Glutamatergic neuron (in vitro differentiated cells): Measurements from ENCODE around the gene ZC2HC1B. TPM values are rescaled to one million over a fixed set of nuclear protein-coding genes. Genes with fewer than 3 reads are reported as not detected.

Source experiments
- DNase-seq: peaks from one replicate; pipeline ENCODE4 v3.0.0; 2022
- H3K27ac Mint-ChIP-seq: one replicate; pipeline ENCODE4 v1.8.0; 2020; ENCODE audit warnings: mild to moderate bottlenecking, mixed read lengths, inconsistent platforms; ENCODE audit not compliant: unreplicated experiment
- H3K27me3 Mint-ChIP-seq: one replicate; pipeline ENCODE4 v1.8.0; 2020; ENCODE audit warnings: mild to moderate bottlenecking, moderate library complexity, mixed read lengths, inconsistent platforms; ENCODE audit not compliant: unreplicated experiment
- H3K36me3 Mint-ChIP-seq: one replicate; pipeline ENCODE4 v1.8.0; 2020; ENCODE audit warnings: mild to moderate bottlenecking, mixed read lengths, inconsistent platforms; ENCODE audit not compliant: unreplicated experiment
- H3K4me1 Mint-ChIP-seq: one replicate; pipeline ENCODE4 v1.8.0; 2020; ENCODE audit warnings: mild to moderate bottlenecking, low read depth, mixed read lengths, inconsistent platforms; ENCODE audit not compliant: unreplicated experiment
- H3K4me3 Mint-ChIP-seq: one replicate; pipeline ENCODE4 v1.8.0; 2020; ENCODE audit warnings: mild to moderate bottlenecking, mixed read lengths, inconsistent platforms; ENCODE audit not compliant: unreplicated experiment
- H3K9me3 Mint-ChIP-seq: one replicate; pipeline ENCODE4 v1.8.0; 2020; ENCODE audit warnings: mild to moderate bottlenecking, moderate library complexity, mixed read lengths, inconsistent platforms; ENCODE audit not compliant: unreplicated experiment
- total RNA-seq: library from RNA; stranded (reverse); fragmentation: NEBNext Ultra II Directional; extraction: Animal tissue kit (Norgen Biotek cat#: 25700); gene quantifications from one replicate; pipeline ENCODE4 v1.2.1, GENCODE V29; 2021; ENCODE audit not compliant: unreplicated experiment
- TF ChIP-seq, protein P1 (sequence below): fragments of 200-600 bp; sonication (generic); IDR thresholded peaks from one replicate; pipeline ENCODE4 v1.5.0; 2021; ENCODE audit not compliant: partially characterized antibody, unreplicated experiment

Gene ZC2HC1B
- total RNA-seq, 1 donor from 2014 or later = not detected

- Mint-ChIP-seq H3K4me3 (no peak overlapping the region), H3K27ac (no peak overlapping the region), H3K4me1 (peaks cover 11% of the 10 kb centered on the region), H3K27me3 (peaks cover 6% of the 10 kb centered on the region), H3K9me3 (peaks cover 2% of the 10 kb centered on the region), H3K36me3 (no peaks in the 10 kb centered on the region)
- TF ChIP-seq, protein P1, sequence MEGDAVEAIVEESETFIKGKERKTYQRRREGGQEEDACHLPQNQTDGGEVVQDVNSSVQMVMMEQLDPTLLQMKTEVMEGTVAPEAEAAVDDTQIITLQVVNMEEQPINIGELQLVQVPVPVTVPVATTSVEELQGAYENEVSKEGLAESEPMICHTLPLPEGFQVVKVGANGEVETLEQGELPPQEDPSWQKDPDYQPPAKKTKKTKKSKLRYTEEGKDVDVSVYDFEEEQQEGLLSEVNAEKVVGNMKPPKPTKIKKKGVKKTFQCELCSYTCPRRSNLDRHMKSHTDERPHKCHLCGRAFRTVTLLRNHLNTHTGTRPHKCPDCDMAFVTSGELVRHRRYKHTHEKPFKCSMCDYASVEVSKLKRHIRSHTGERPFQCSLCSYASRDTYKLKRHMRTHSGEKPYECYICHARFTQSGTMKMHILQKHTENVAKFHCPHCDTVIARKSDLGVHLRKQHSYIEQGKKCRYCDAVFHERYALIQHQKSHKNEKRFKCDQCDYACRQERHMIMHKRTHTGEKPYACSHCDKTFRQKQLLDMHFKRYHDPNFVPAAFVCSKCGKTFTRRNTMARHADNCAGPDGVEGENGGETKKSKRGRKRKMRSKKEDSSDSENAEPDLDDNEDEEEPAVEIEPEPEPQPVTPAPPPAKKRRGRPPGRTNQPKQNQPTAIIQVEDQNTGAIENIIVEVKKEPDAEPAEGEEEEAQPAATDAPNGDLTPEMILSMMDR = no peak
- DNase-seq = no peak
These were observed 106.4 kb downstream of the ZC2HC1B start for GRCh38 chr6:143970456-143971218.

GRCh38 chr6:143971482-143972205, 107.4 kb downstream of the ZC2HC1B start:
- DNase-seq = no peak
- TF ChIP-seq, protein P1 = no peak
- Mint-ChIP-seq H3K4me3 (no peak overlapping the region), H3K9me3 (no peaks in the 10 kb centered on the region), H3K27me3 (peaks cover 4% of the 10 kb centered on the region), H3K27ac (no peak overlapping the region), H3K36me3 (no peaks in the 10 kb centered on the region), H3K4me1 (peaks cover 11% of the 10 kb centered on the region)

DNA sequence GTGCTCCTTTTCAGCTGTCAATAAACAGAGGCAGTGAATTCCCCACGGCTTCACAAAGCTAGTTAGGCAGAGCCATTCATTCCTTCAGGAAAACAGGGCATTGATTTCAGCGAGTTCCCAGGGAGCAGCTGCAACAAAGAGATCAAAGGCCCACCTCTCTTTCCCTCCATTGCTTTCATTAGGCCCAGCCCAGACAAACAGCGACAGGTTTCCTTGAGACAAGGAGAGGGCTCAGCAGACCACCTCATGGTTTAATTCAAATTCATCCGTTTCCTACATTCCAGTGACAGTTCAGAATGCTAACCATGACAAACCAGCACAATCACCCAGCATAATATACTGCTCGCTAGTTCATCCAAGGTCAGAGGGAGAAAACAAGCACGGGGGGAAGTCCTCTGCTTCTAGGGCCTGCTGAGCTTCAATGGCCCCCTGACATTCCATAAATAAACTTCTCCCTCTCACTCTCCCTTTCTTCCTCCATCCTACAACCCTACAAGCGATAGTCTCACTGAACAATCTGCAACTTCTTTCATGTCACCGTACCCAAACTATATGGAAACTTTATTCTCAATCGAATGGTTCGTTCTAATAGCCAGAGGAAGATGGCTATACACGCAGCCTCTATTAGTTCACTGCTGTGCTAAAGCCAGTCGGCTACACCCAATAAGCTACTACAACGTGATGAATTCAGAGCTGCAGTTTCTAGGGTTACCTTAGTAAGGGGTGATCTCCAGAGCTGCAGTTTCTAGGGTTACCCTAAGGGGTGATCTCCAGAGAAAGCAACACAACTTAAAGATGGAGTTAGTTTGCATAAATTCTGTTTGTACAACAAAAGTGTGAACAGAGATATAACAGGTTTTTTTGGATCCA, 109.1 kb downstream of the ZC2HC1B start:
- peak; percentile 26 for DNase-seq

DNA sequence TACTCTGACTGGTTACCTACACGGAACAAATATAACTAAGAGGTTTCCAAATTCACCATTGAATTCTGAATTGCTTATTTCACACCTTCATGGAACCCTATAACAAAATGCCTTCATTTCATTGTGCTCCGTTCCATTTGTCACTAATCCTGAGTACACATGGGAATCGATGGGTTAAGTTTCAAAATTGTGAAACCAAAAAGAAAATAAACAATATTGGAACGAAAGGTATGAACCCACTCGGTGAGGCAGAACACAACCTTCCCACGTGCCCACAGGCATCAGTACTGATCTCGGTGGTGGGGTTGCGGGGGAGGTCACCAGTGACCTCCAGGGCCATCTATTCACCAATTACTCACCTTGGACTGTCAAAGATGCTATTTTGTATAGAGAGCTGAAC, 109.8 kb downstream of the ZC2HC1B start:
- Mint-ChIP-seq H3K4me1 (peaks cover 11% of the 10 kb centered on the region), H3K4me3 (no peak overlapping the region), H3K27ac (no peak overlapping the region), H3K27me3 (peaks cover 4% of the 10 kb centered on the region), H3K9me3 (no peaks in the 10 kb centered on the region), H3K36me3 (no peaks in the 10 kb centered on the region)
- DNase-seq = no peak
- TF ChIP-seq, protein P1 = no peak

More for the DNA sequence above, 109.1 kb downstream of the ZC2HC1B start:
- TF ChIP-seq, protein P1 = no peak
- Mint-ChIP-seq H3K36me3 (no peaks in the 10 kb centered on the region), H3K27me3 (peaks cover 4% of the 10 kb centered on the region), H3K9me3 (no peaks in the 10 kb centered on the region), H3K4me3 (no peak overlapping the region), H3K27ac (peak overlapping the region; percentile 72), H3K4me1 (peaks cover 11% of the 10 kb centered on the region)
